Astrocyte (in vitro differentiated cells and primary cell): Measurements from ENCODE around the gene HIPK2. TPM values are rescaled to one million over a fixed set of nuclear protein-coding genes. Genes with fewer than 3 reads are reported as not detected.

Source experiments
- DNase-seq: peaks from one replicate; pipeline ENCODE4 v3.0.0-alpha.2; 2010; ENCODE audit warnings: low read depth
- FAIRE-seq: peaks from 2 replicates; lab custom pipeline; 2011; peaks lifted over from hg19 to GRCh38; lab: Jason Lieb, UNC
- H2AFZ ChIP-seq: 2 replicates; pipeline ENCODE4 v1.6.0; 2012; ENCODE audit warnings: low read depth, low read length, inconsistent platforms
- H3K27ac ChIP-seq: 2 replicates; pipeline ENCODE4 v1.5.1; 2011; ENCODE audit warnings: low read depth, low read length, inconsistent platforms
- H3K27me3 ChIP-seq: 2 replicates; pipeline ENCODE4 v1.6.0; 2011; ENCODE audit warnings: low read length, inconsistent platforms; ENCODE audit not compliant: insufficient read depth
- H3K36me3 ChIP-seq: 2 replicates; pipeline ENCODE4 v1.5.1; 2011; ENCODE audit warnings: low read length, inconsistent platforms; ENCODE audit not compliant: insufficient read depth
- H3K4me1 ChIP-seq: 2 replicates; pipeline ENCODE4 v1.5.1; 2011; ENCODE audit warnings: low read length, inconsistent platforms; ENCODE audit not compliant: insufficient read depth
- H3K4me2 ChIP-seq: 2 replicates; pipeline ENCODE4 v1.6.0; 2012; ENCODE audit warnings: low read length, inconsistent platforms
- H3K4me3 ChIP-seq: 2 replicates; pipeline ENCODE4 v1.5.1; 2011; ENCODE audit warnings: low read depth, mild to moderate bottlenecking, low read length, inconsistent platforms; ENCODE audit not compliant: insufficient read depth
- H3K79me2 ChIP-seq: 2 replicates; pipeline ENCODE4 v1.6.0; 2012; ENCODE audit warnings: mild to moderate bottlenecking, low read length, inconsistent platforms; ENCODE audit not compliant: insufficient read depth
- H3K9ac ChIP-seq: 2 replicates; pipeline ENCODE4 v1.6.0; 2012; ENCODE audit warnings: mild to moderate bottlenecking, low read length, inconsistent platforms
- H3K9me3 ChIP-seq: 2 replicates; pipeline ENCODE4 v1.5.1; 2012; ENCODE audit warnings: low read depth, mild to moderate bottlenecking, low read length, inconsistent platforms; ENCODE audit not compliant: insufficient read depth
- H4K20me1 ChIP-seq: 2 replicates; pipeline ENCODE4 v1.6.0; 2012; ENCODE audit warnings: low read length, inconsistent platforms; ENCODE audit not compliant: insufficient read depth
- H3K27ac Mint-ChIP-seq: one replicate; pipeline ENCODE4 v1.8.0; 2021; ENCODE audit warnings: mild to moderate bottlenecking, mixed read lengths; ENCODE audit not compliant: unreplicated experiment
- H3K27me3 Mint-ChIP-seq: one replicate; pipeline ENCODE4 v1.8.0; 2021; ENCODE audit warnings: low read depth, mixed read lengths; ENCODE audit not compliant: unreplicated experiment
- H3K36me3 Mint-ChIP-seq: one replicate; pipeline ENCODE4 v1.8.0; 2021; ENCODE audit warnings: low read depth, mixed read lengths; ENCODE audit not compliant: unreplicated experiment
- H3K4me1 Mint-ChIP-seq: one replicate; pipeline ENCODE4 v1.8.0; 2021; ENCODE audit warnings: low read depth, mixed read lengths; ENCODE audit not compliant: unreplicated experiment
- H3K4me3 Mint-ChIP-seq: one replicate; pipeline ENCODE4 v1.8.0; 2021; ENCODE audit warnings: mild to moderate bottlenecking, moderate library complexity, mixed read lengths; ENCODE audit not compliant: unreplicated experiment
- H3K9me3 Mint-ChIP-seq: one replicate; pipeline ENCODE4 v1.8.0; 2021; ENCODE audit warnings: mild to moderate bottlenecking, mixed read lengths; ENCODE audit not compliant: unreplicated experiment
- CTCF ChIP-seq: IDR thresholded peaks from 2 replicates; pipeline ENCODE4 v1.5.1; 2011; ENCODE audit warnings: low read depth, mild to moderate bottlenecking, inconsistent platforms, low read length, moderate library complexity; ENCODE audit not compliant: insufficient read depth
- EZH2 ChIP-seq: IDR thresholded peaks from 2 replicates; pipeline ENCODE4 v1.6.1; 2012; ENCODE audit warnings: mild to moderate bottlenecking, low read length, inconsistent platforms; ENCODE audit not compliant: insufficient read depth
- total RNA-seq: library from RNA; stranded (reverse); gene quantifications from 2 replicates; pipeline ENCODE4 v1.2.1, GENCODE V29; 2021

The HIPK2 gene
- total RNA-seq, 1 donor from 2014 or later: 35.8 TPM

DNA sequence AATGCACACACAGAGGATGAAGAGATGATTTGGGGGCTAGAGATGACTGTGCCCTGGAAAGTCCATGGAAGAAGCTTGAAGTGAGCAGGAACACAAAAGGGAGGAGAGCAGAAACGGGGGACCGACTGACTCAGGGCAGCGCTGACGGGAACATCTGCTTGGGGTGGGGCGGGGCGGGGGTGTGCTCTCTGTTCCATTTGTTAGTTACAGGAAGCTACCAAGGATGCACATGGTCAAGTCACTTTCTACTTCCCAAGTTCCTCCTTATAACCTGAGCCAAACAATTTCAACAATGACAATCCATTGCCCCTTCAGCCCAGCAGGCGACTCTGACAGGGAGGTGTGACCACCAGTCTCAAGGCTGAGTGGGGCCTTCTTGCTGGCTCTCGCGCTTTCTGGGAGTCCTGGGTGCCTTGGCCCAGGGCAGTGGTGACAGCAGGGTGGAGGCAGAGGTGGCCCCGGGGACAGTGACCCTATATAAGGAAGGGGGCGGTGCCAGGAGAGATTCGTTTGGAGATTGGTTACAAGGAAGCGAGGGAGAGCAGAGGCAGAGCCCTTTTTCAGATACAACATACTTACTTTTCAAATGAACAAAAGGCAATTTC, 214.7 kb downstream of the HIPK2 start:
- no peak overlapping the region for H2AFZ ChIP-seq
- no peak for DNase-seq
- H3K4me3 ChIP-seq: no peak overlapping the region
- no peaks in the 10 kb centered on the region for H3K9me3 ChIP-seq
- H3K4me3 Mint-ChIP-seq: no peak overlapping the region
- H4K20me1 ChIP-seq: peaks cover 2% of the 10 kb centered on the region
- H3K36me3 ChIP-seq: peaks cover 5% of the 10 kb centered on the region
- peaks cover 12% of the 10 kb centered on the region for H3K36me3 Mint-ChIP-seq
- no peaks in the 10 kb centered on the region for H3K4me1 Mint-ChIP-seq
- H3K4me1 ChIP-seq: no peaks in the 10 kb centered on the region
- TF ChIP-seq EZH2 (no peak), CTCF (no peak)
- no peaks in the 10 kb centered on the region for H3K79me2 ChIP-seq
- H3K9me3 Mint-ChIP-seq: peaks cover 14% of the 10 kb centered on the region
- H3K27me3 ChIP-seq: no peaks in the 10 kb centered on the region
- peaks cover 12% of the 10 kb centered on the region for H3K27me3 Mint-ChIP-seq
- H3K9ac ChIP-seq: no peak overlapping the region
- H3K27ac ChIP-seq: no peak overlapping the region
- FAIRE-seq: no peak
- no peak overlapping the region for H3K4me2 ChIP-seq
- H3K27ac Mint-ChIP-seq: no peak overlapping the region

DNA sequence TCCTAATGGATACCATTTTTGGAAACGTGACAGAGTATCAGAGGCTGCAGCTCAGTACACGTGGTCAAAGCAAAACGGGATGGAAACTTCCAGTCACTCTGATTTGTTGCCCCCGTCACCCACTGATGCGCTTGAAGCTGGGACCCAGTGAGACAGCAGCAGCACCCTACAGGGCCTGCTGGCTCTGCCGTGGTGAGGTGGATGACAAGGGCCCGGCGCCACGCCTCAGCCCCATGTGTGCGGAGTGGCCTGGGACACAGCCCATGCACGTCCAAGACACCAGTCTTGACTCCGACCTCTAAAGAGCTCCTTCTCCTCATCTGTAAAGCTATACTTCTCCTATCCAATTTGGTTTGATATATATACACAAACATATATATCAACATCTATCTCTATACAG, 215.3 kb downstream of the HIPK2 start:
- no peak overlapping the region for H2AFZ ChIP-seq
- no peaks in the 10 kb centered on the region for H3K4me1 ChIP-seq
- Mint-ChIP-seq H3K9me3 (peaks cover 11% of the 10 kb centered on the region), H3K36me3 (peaks cover 8% of the 10 kb centered on the region), H3K4me3 (no peak overlapping the region), H3K4me1 (no peaks in the 10 kb centered on the region), H3K27ac (no peak overlapping the region), H3K27me3 (peaks cover 12% of the 10 kb centered on the region)
- no peaks in the 10 kb centered on the region for H4K20me1 ChIP-seq
- no peaks in the 10 kb centered on the region for H3K27me3 ChIP-seq
- H3K36me3 ChIP-seq: peaks cover 5% of the 10 kb centered on the region
- H3K9me3 ChIP-seq: no peaks in the 10 kb centered on the region
- TF ChIP-seq EZH2 (no peak), CTCF (no peak)
- no peaks in the 10 kb centered on the region for H3K79me2 ChIP-seq
- H3K9ac ChIP-seq: no peak overlapping the region
- DNase-seq (no peak), FAIRE-seq (no peak)
- H3K27ac ChIP-seq: no peak overlapping the region
- no peak overlapping the region for H3K4me2 ChIP-seq
- no peak overlapping the region for H3K4me3 ChIP-seq

- Mint-ChIP-seq H3K4me3 (no peak overlapping the region), H3K36me3 (peaks cover 8% of the 10 kb centered on the region), H3K27ac (no peak overlapping the region), H3K27me3 (peaks cover 12% of the 10 kb centered on the region), H3K4me1 (no peaks in the 10 kb centered on the region), H3K9me3 (peaks cover 11% of the 10 kb centered on the region)
- no peak for DNase-seq
- TF ChIP-seq CTCF (no peak), EZH2 (no peak)
- H3K27ac ChIP-seq: no peak overlapping the region
- H3K4me1 ChIP-seq: no peaks in the 10 kb centered on the region
- no peak overlapping the region for H3K4me2 ChIP-seq
- no peak overlapping the region for H3K9ac ChIP-seq
- H4K20me1 ChIP-seq: no peaks in the 10 kb centered on the region
- no peaks in the 10 kb centered on the region for H3K27me3 ChIP-seq
- H3K4me3 ChIP-seq: no peak overlapping the region
- H2AFZ ChIP-seq: no peak overlapping the region
- H3K9me3 ChIP-seq: no peaks in the 10 kb centered on the region
- H3K79me2 ChIP-seq: no peaks in the 10 kb centered on the region
- no peak for FAIRE-seq
- H3K36me3 ChIP-seq: peaks cover 5% of the 10 kb centered on the region
These were observed 217.1 kb downstream of the HIPK2 start for GRCh38 chr7:139560678-139561077.
